ENCODE data around the gene SMC3.

- TF ChIP-seq CTCF (IDR thresholded peaks at IDR 0.05; ENCODE audit: poor library complexity) (no peak), EZH2phosphoT487 (IDR thresholded peaks at IDR 0.05; ENCODE audit: low read depth, severe bottlenecking, unreplicated experiment) (no peak)
Observed at GRCh38 chr10:110649347-110650264, 82.1 kb downstream of the SMC3 start.

Measured in hepatocyte (in vitro differentiated cells).